ENCODE data around the gene RBM10.

Gene RBM10

DNA sequence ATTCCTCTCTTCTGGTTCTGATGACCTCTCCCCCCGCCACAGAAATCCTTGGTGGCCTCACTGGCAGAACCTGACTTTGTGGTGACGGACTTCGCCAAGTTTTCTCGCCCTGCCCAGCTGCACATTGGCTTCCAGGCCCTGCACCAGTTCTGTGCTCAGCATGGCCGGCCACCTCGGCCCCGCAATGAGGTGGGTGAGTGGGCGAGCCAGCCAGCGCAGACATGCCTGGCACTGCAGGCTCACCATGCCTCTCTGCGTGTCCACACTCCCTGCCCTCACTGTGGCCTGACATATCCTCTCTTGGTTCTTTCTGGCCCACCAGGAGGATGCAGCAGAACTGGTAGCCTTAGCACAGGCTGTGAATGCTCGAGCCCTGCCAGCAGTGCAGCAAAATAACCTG, 57.3 kb downstream of the RBM10 start:
- H3K9ac ChIP-seq (ENCODE audit: low read length) = no peak overlapping the region
- H3K9me2 ChIP-seq (replicated peaks; ENCODE audit: insufficient read depth, low read length) = no peaks in the 10 kb centered on the region
- H3F3A ChIP-seq (ENCODE audit: insufficient read depth) = no peaks in the 10 kb centered on the region
- H3K4me2 ChIP-seq (ENCODE audit: low read depth, low read length, poor library complexity, severe bottlenecking) = no peak overlapping the region
- H2AFZ ChIP-seq (ENCODE audit: low read depth, low read length, severe bottlenecking) = no peak overlapping the region
- H3K27me3 ChIP-seq (ENCODE audit: low read length) = no peaks in the 10 kb centered on the region
- H3K27ac ChIP-seq (ENCODE audit: low read depth, low read length) = no peak overlapping the region
- H3K4me3 ChIP-seq (ENCODE audit: insufficient read depth, low read length, poor library complexity, severe bottlenecking) = no peak overlapping the region
- TF ChIP-seq, protein P1, sequence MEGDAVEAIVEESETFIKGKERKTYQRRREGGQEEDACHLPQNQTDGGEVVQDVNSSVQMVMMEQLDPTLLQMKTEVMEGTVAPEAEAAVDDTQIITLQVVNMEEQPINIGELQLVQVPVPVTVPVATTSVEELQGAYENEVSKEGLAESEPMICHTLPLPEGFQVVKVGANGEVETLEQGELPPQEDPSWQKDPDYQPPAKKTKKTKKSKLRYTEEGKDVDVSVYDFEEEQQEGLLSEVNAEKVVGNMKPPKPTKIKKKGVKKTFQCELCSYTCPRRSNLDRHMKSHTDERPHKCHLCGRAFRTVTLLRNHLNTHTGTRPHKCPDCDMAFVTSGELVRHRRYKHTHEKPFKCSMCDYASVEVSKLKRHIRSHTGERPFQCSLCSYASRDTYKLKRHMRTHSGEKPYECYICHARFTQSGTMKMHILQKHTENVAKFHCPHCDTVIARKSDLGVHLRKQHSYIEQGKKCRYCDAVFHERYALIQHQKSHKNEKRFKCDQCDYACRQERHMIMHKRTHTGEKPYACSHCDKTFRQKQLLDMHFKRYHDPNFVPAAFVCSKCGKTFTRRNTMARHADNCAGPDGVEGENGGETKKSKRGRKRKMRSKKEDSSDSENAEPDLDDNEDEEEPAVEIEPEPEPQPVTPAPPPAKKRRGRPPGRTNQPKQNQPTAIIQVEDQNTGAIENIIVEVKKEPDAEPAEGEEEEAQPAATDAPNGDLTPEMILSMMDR (IDR thresholded peaks at IDR 0.05; ENCODE audit: insufficient read depth, low read length, poor library complexity, severe bottlenecking) = no peak
- no peak for TF ChIP-seq EZH2phosphoT487 (conservative IDR thresholded peaks at IDR 0.05; ENCODE audit: low read length)
- H3K9me3 ChIP-seq (ENCODE audit: insufficient read depth, low read length) = no peaks in the 10 kb centered on the region
- peaks cover 12% of the 10 kb centered on the region for H3K79me2 ChIP-seq (ENCODE audit: insufficient read depth, low read length)
- H3K36me3 ChIP-seq (ENCODE audit: low read length) = peaks cover 4% of the 10 kb centered on the region; the same call in 1 of the 2 replicates
- H4K20me1 ChIP-seq (ENCODE audit: low read depth, low read length) = no peaks in the 10 kb centered on the region

DNA sequence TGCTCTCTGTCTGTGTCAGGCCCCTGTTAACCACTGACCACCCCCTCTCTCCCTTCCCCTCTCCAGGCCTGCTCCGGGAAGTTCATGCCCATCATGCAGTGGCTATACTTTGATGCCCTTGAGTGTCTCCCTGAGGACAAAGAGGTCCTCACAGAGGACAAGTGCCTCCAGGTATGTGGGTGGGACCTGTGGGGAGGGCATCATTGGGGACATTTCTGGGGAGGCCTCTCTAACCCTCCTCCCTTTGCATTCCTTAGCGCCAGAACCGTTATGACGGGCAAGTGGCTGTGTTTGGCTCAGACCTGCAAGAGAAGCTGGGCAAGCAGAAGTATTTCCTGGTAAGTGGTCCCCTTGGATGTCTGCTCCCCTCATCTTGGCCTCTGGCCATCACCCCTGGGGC, 57.9 kb downstream of the RBM10 start:
- Histone ChIP-seq H3K36me3 (ENCODE audit: low read length) (peaks cover 4% of the 10 kb centered on the region; the same call in 1 of the 2 replicates), H3K9me3 (ENCODE audit: insufficient read depth, low read length) (no peaks in the 10 kb centered on the region), H3K4me2 (ENCODE audit: low read depth, low read length, poor library complexity, severe bottlenecking) (no peak overlapping the region), H3K4me3 (ENCODE audit: insufficient read depth, low read length, poor library complexity, severe bottlenecking) (no peak overlapping the region), H3K9ac (ENCODE audit: low read length) (no peak overlapping the region), H3K27ac (ENCODE audit: low read depth, low read length) (no peak overlapping the region), H3K27me3 (ENCODE audit: low read length) (no peaks in the 10 kb centered on the region), H3K9me2 (replicated peaks; ENCODE audit: insufficient read depth, low read length) (no peaks in the 10 kb centered on the region), H2AFZ (ENCODE audit: low read depth, low read length, severe bottlenecking) (no peak overlapping the region), H3F3A (ENCODE audit: insufficient read depth) (no peaks in the 10 kb centered on the region), H4K20me1 (ENCODE audit: low read depth, low read length) (no peaks in the 10 kb centered on the region), H3K79me2 (ENCODE audit: insufficient read depth, low read length) (peaks cover 7% of the 10 kb centered on the region; the same call in 1 of the 2 replicates)
- TF ChIP-seq, protein P1 (IDR thresholded peaks at IDR 0.05; ENCODE audit: insufficient read depth, low read length, poor library complexity, severe bottlenecking) = no peak
- no peak for TF ChIP-seq EZH2phosphoT487 (conservative IDR thresholded peaks at IDR 0.05; ENCODE audit: low read length)

DNA sequence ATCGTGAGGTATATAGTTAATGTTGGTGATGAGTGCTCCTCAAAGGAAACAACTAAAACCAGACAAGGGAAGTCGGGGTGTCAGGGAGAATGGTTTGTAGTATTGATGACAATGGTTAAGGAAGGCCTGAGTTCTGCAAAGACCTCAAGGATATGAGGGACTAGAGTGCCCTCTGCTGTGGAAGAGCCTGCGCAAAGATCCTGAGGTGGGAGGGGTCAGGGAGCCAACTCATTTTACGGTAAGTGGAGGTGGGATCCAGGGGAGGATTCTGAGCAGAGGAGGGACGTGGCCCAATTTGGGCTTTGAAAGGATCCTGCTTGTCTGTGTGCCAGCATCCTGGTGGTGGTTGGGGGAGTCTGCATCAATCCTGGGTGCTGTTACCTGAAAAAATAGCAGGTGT, 59.9 kb downstream of the RBM10 start:
- peaks cover 4% of the 10 kb centered on the region; the same call in 1 of the 2 replicates for H3K36me3 ChIP-seq (ENCODE audit: low read length)

More for the DNA sequence above, 59.9 kb downstream of the RBM10 start:
- Histone ChIP-seq H2AFZ (ENCODE audit: low read depth, low read length, severe bottlenecking) (no peak overlapping the region), H3K27ac (ENCODE audit: low read depth, low read length) (no peak overlapping the region), H4K20me1 (ENCODE audit: low read depth, low read length) (no peaks in the 10 kb centered on the region), H3K27me3 (ENCODE audit: low read length) (no peaks in the 10 kb centered on the region), H3K79me2 (ENCODE audit: insufficient read depth, low read length) (no peaks in the 10 kb centered on the region; the same call in 1 of the 2 replicates), H3K9ac (ENCODE audit: low read length) (no peak overlapping the region), H3K4me3 (ENCODE audit: insufficient read depth, low read length, poor library complexity, severe bottlenecking) (no peak overlapping the region), H3F3A (ENCODE audit: insufficient read depth) (no peaks in the 10 kb centered on the region), H3K9me2 (replicated peaks; ENCODE audit: insufficient read depth, low read length) (no peaks in the 10 kb centered on the region), H3K4me2 (ENCODE audit: low read depth, low read length, poor library complexity, severe bottlenecking) (no peak overlapping the region), H3K9me3 (ENCODE audit: insufficient read depth, low read length) (no peaks in the 10 kb centered on the region)
- TF ChIP-seq EZH2phosphoT487 (conservative IDR thresholded peaks at IDR 0.05; ENCODE audit: low read length) = no peak
- TF ChIP-seq, protein P1 (IDR thresholded peaks at IDR 0.05; ENCODE audit: insufficient read depth, low read length, poor library complexity, severe bottlenecking) = no peak

Data from SU-DHL-6 (cell line).